HepG2 (cell line): ENCODE results near the gene ANKRD1. TPM values are rescaled to one million over a fixed set of nuclear protein-coding genes. Genes with fewer than 3 reads are reported as not detected.

Experiments used
- ATAC-seq: fragments of 200-7000 bp; cut with Tn5 transposase; 3 replicates; pipeline ENCODE4 v1.9.1; 2020; ENCODE audit warnings: mild to moderate bottlenecking, moderate library complexity
- BruUV-seq: library from RNA; stranded (reverse); fragments of 400-500 nt; replicated peaks from 2 replicates; lab custom pipeline; 2021; lab: Mats Ljungman, UMichigan
- CTCF ChIA-PET: fragments of 300-600 bp; formaldehyde crosslinking; extraction: SDS; loops from one replicate; lab custom pipeline; 2021; ENCODE audit warnings: low total read pairs, inconsistent platforms, low intra/inter-chr PET ratio; lab: Yijun Ruan, JAX
- POLR2A ChIA-PET: fragments of 350-600 bp; sonication (Branson Sonifier 250); formaldehyde crosslinking; loops from one replicate; lab custom pipeline; 2020; ENCODE audit warnings: antibody characterized with exemption, inconsistent platforms; lab: Yijun Ruan, JAX
- DNase-seq: peaks from one replicate; pipeline ENCODE4 v3.0.0-alpha.2; 2015; ENCODE audit warnings: low spot score
- FAIRE-seq: peaks from 3 replicates; lab custom pipeline; 2011; peaks lifted over from hg19 to GRCh38; lab: Jason Lieb, UNC
- H2AFZ ChIP-seq: one replicate; pipeline ENCODE4 v1.6.1; 2011; ENCODE audit warnings: low read length, inconsistent platforms
- H3K27ac ChIP-seq: fragments of 300-600 bp; 3 replicates; pipeline ENCODE4 v1.8.0; 2011; ENCODE audit warnings: mixed run types, mild to moderate bottlenecking, mixed read lengths, low read length, inconsistent platforms; ENCODE audit not compliant: insufficient read depth; ENCODE audit errors: extremely low read length
- H3K27me3 ChIP-seq, 2 experiments: fragments of 200-600 bp in 1 of 2; 2 replicates in 1 of 2; 3 replicates in 1 of 2; pipeline versions ENCODE4 v1.6.0 to v1.8.0; 2011; ENCODE audit warnings: low read length in 2 of 2, mild to moderate bottlenecking in 2 of 2, moderate library complexity in 2 of 2, inconsistent platforms in 1 of 2; ENCODE audit not compliant: insufficient read depth in 2 of 2, control insufficient read depth in 1 of 2
- H3K36me3 ChIP-seq, 2 experiments: fragments of 200-600 bp in 1 of 2; replicated peaks in 1 of 2; 2 replicates in 1 of 2; 3 replicates in 1 of 2; pipeline versions ENCODE4 v1.5.1 to v1.8.0; 2011; ENCODE audit warnings: low read length in 2 of 2, inconsistent platforms in 1 of 2; ENCODE audit not compliant: insufficient read depth in 2 of 2, control insufficient read depth in 1 of 2
- H3K4me1 ChIP-seq: 2 replicates; pipeline ENCODE4 v1.5.1; 2012; ENCODE audit warnings: low read length, inconsistent platforms; ENCODE audit not compliant: insufficient read depth
- H3K4me2 ChIP-seq: 2 replicates; pipeline ENCODE4 v1.6.0; 2011; ENCODE audit warnings: low read depth, low read length, inconsistent platforms
- H3K4me3 ChIP-seq, 3 experiments: fragments of 200-600 bp in 1 of 3; sonication (generic), shearing (Covaris generic) in 1 of 3; replicated peaks in 1 of 3; 2 replicates each; pipeline ENCODE4 v1.5.1; 2011 to 2016; ENCODE audit warnings: low read length in 3 of 3, inconsistent platforms in 2 of 3, low read depth in 2 of 3, mild to moderate bottlenecking in 2 of 3, control low read depth in 1 of 3, mixed read lengths in 1 of 3; ENCODE audit not compliant: insufficient read depth in 1 of 3
- H3K79me2 ChIP-seq: one replicate; pipeline ENCODE4 v1.6.1; 2011; ENCODE audit warnings: low read length, inconsistent platforms; ENCODE audit not compliant: insufficient read depth
- H3K9ac ChIP-seq: 2 replicates; pipeline ENCODE4 v1.6.0; 2011; ENCODE audit warnings: mild to moderate bottlenecking, low read depth, low read length, inconsistent platforms; ENCODE audit not compliant: insufficient read depth
- H3K9me3 ChIP-seq: 2 replicates; pipeline ENCODE4 v1.5.1; 2012; ENCODE audit warnings: mild to moderate bottlenecking, low read length
- H4K20me1 ChIP-seq: 2 replicates; pipeline ENCODE4 v1.6.0; 2011; ENCODE audit warnings: inconsistent platforms, mild to moderate bottlenecking, low read length, moderate library complexity; ENCODE audit not compliant: insufficient read depth
- ATAD3A ChIP-seq: sonication (generic); formaldehyde crosslinking; IDR thresholded peaks from 2 replicates; pipeline ENCODE4 v1.4.0; 2020; ENCODE audit warnings: missing genetic modification reagents
- EEA1 ChIP-seq: sonication (generic); formaldehyde crosslinking; IDR thresholded peaks from 2 replicates; pipeline ENCODE4 v1.5.1; 2020; ENCODE audit warnings: mild to moderate bottlenecking, missing genetic modification reagents, borderline replicate concordance
- FOXJ3 ChIP-seq: sonication (generic); formaldehyde crosslinking; IDR thresholded peaks from 2 replicates; pipeline ENCODE4 v1.4.0; 2020; ENCODE audit warnings: missing genetic modification reagents, mild to moderate bottlenecking, borderline replicate concordance
- PHF5A ChIP-seq: IDR thresholded peaks from one replicate; pipeline ENCODE4 v1.6.1; 2018; ENCODE audit warnings: low read depth, missing genetic modification reagents; ENCODE audit not compliant: unreplicated experiment
- TBX3 ChIP-seq: fragments of 450-650 bp; IDR thresholded peaks from 2 replicates; pipeline ENCODE4 v1.6.1; 2017; ENCODE audit warnings: antibody characterized with exemption, mild to moderate bottlenecking, inconsistent platforms, borderline replicate concordance
- ZNF136 ChIP-seq: sonication (generic); formaldehyde crosslinking; IDR thresholded peaks from 2 replicates; pipeline ENCODE4 v1.8.1; 2022; ENCODE audit warnings: low read depth, mild to moderate bottlenecking, moderate library complexity, missing genetic modification reagents
- WGBS: methylation state at CpG from one replicate; pipeline ENCODE4 v1.1.6; 2017; ENCODE audit warnings: low lambda C conversion rate; 5-methylcytosine and 5-hydroxymethylcytosine counted together
- in situ Hi-C: cut with HindIII; loops from 2 replicates; pipeline ENCODE4 v1.10.0; 2017; ENCODE audit warnings: low pct_unique_long_range_greater_than_20kb; ENCODE audit not compliant: extremely low pct_ligation_motif_present
- intact Hi-C: fragments of 100-400 bp; cut with micrococcal nuclease; formaldehyde crosslinking; loops from one replicate; pipeline ENCODE4 v1.10.0; 2022; ENCODE audit not compliant: unreplicated experiment
- polyA plus RNA-seq, 8 experiments: library from polyadenylated mRNA; depleted of rRNA in 3 of 8; stranded (reverse) in 7 of 8; unstranded in 1 of 8; fragments of >200 nt; fragmentation: Illumina TruSeq in 4 of 8; extraction: Trizol in 4 of 8; gene quantifications; 2 replicates each; pipeline versions ENCODE4 v1.2.1 to v1.2.3, GENCODE V29; 2011 to 2016; ENCODE audit warnings: low read depth in 4 of 8, missing spikeins in 1 of 8, mixed read lengths in 1 of 8; ENCODE audit not compliant: insufficient read depth in 1 of 8
- total RNA-seq, 5 experiments: library from RNA; depleted of rRNA; stranded (reverse); fragments of >200 nt; fragmentation: Illumina TruSeq; extraction: Trizol; gene quantifications; 2 replicates each; pipeline ENCODE4 v1.2.3, GENCODE V29; 2016; ENCODE audit warnings: low read depth in 1 of 5
- TF ChIP-seq, protein P1 (sequence below): sonication (generic); formaldehyde crosslinking; IDR thresholded peaks from 2 replicates; pipeline ENCODE4 v1.5.0; 2020; ENCODE audit warnings: missing genetic modification reagents
- TF ChIP-seq, protein P2 (sequence below): IDR thresholded peaks from 2 replicates; pipeline ENCODE4 v1.6.1; 2016; ENCODE audit warnings: missing compliant biosample characterization, missing genetic modification reagents, borderline replicate concordance
- TF ChIP-seq, protein P3 (sequence below): IDR thresholded peaks from 2 replicates; pipeline ENCODE4 v1.6.1; 2016; ENCODE audit warnings: low read depth
- TF ChIP-seq, protein P4 (sequence below): sonication (generic); formaldehyde crosslinking; IDR thresholded peaks from 2 replicates; pipeline ENCODE4 v1.8.1; 2022; ENCODE audit warnings: low read depth, mild to moderate bottlenecking, missing genetic modification reagents

The ANKRD1 gene
- total and polyA plus RNA-seq, 2 of the 13 experiments (the other 11 are each of a cell fraction or from before 2014, with no cell fraction given): 19.4 to 41.8 TPM

DNA sequence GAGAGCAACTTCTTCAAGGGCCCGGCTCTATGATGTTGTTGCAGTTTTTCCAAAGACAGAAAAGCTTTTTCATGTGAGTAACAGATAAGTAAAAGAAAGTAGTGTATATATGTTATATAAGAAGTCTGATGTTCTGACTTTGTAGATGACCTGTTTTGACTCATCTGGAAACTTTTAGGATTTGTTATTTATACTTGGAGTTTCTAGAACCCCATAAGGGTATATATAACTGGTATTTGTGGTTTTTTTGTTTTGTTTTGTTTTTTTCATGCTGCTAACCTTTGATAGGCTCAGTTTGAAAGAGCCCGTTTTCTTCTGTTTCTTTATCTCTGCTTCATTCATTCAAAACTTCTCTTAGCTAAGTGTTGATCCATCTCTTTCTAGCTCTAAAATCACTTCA lies 41.8 kb downstream of the ANKRD1 start:
- CTCF ChIA-PET: no interaction called here

More for the DNA sequence above, 41.8 kb downstream of the ANKRD1 start:
- FAIRE-seq (no peak), DNase-seq (no peak), ATAC-seq (no peak)
- H3K36me3 ChIP-seq: peaks cover 2 to 51% of the 10 kb centered on the region in 2 experiments; a peak in 3 of 5 replicates
- in situ Hi-C loops (loop anchor here (25.0 kb wide), 1 partner anchor 508 kb away; no protein-coding TSS in a partner anchor), intact Hi-C loops (loop anchor here (1.0 kb wide), 1 partner anchor 372 kb away; no protein-coding TSS in a partner anchor)
- peaks cover 6% of the 10 kb centered on the region for H3K4me1 ChIP-seq
- H3K27ac ChIP-seq: no peak overlapping the region
- no peak overlapping the region for H3K9ac ChIP-seq
- no peak overlapping the region for H3K4me2 ChIP-seq
- H3K9me3 ChIP-seq: no peaks in the 10 kb centered on the region
- H3K27me3 ChIP-seq: no peaks in the 10 kb centered on the region
- no peak overlapping the region for H2AFZ ChIP-seq
- no peaks in the 10 kb centered on the region for H4K20me1 ChIP-seq
- H3K79me2 ChIP-seq: peaks cover 3% of the 10 kb centered on the region
- no peak overlapping the region for H3K4me3 ChIP-seq
- 97% methylated on average over 2 of the region's 2 CpGs for WGBS
- BruUV-seq: no TSS peak
- POLR2A ChIA-PET: no interaction called here
- TF ChIP-seq TBX3: no peak
- TF ChIP-seq EEA1 (CRISPR knock-in tag): no peak
- TF ChIP-seq, protein P1, sequence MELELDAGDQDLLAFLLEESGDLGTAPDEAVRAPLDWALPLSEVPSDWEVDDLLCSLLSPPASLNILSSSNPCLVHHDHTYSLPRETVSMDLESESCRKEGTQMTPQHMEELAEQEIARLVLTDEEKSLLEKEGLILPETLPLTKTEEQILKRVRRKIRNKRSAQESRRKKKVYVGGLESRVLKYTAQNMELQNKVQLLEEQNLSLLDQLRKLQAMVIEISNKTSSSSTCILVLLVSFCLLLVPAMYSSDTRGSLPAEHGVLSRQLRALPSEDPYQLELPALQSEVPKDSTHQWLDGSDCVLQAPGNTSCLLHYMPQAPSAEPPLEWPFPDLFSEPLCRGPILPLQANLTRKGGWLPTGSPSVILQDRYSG (CRISPR knock-in tag): no peak
- TF ChIP-seq, protein P2, sequence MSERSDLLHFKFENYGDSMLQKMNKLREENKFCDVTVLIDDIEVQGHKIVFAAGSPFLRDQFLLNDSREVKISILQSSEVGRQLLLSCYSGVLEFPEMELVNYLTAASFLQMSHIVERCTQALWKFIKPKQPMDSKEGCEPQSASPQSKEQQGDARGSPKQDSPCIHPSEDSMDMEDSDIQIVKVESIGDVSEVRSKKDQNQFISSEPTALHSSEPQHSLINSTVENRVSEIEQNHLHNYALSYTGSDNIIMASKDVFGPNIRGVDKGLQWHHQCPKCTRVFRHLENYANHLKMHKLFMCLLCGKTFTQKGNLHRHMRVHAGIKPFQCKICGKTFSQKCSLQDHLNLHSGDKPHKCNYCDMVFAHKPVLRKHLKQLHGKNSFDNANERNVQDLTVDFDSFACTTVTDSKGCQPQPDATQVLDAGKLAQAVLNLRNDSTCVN: no peak
- TF ChIP-seq, protein P3, sequence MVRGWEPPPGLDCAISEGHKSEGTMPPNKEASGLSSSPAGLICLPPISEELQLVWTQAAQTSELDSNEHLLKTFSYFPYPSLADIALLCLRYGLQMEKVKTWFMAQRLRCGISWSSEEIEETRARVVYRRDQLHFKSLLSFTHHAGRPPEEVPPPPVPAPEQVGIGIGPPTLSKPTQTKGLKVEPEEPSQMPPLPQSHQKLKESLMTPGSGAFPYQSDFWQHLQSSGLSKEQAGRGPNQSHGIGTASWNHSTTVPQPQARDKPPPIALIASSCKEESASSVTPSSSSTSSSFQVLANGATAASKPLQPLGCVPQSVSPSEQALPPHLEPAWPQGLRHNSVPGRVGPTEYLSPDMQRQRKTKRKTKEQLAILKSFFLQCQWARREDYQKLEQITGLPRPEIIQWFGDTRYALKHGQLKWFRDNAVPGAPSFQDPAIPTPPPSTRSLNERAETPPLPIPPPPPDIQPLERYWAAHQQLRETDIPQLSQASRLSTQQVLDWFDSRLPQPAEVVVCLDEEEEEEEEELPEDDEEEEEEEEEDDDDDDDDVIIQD (CRISPR knock-in tag): no peak
- TF ChIP-seq ZNF136: no peak
- TF ChIP-seq PHF5A: no peak
- TF ChIP-seq, protein P4, sequence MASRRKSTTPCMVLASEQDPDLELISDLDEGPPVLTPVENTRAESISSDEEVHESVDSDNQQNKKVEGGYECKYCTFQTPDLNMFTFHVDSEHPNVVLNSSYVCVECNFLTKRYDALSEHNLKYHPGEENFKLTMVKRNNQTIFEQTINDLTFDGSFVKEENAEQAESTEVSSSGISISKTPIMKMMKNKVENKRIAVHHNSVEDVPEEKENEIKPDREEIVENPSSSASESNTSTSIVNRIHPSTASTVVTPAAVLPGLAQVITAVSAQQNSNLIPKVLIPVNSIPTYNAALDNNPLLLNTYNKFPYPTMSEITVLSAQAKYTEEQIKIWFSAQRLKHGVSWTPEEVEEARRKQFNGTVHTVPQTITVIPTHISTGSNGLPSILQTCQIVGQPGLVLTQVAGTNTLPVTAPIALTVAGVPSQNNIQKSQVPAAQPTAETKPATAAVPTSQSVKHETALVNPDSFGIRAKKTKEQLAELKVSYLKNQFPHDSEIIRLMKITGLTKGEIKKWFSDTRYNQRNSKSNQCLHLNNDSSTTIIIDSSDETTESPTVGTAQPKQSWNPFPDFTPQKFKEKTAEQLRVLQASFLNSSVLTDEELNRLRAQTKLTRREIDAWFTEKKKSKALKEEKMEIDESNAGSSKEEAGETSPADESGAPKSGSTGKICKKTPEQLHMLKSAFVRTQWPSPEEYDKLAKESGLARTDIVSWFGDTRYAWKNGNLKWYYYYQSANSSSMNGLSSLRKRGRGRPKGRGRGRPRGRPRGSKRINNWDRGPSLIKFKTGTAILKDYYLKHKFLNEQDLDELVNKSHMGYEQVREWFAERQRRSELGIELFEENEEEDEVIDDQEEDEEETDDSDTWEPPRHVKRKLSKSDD (CRISPR knock-in tag): no peak
- TF ChIP-seq FOXJ3 (CRISPR knock-in tag): no peak
- TF ChIP-seq ATAD3A (CRISPR knock-in tag): no peak
